Testis (tissue), 2 donors: ENCODE results near the gene LDLRAD4.

Experiments
- POLR2A ChIP-seq: fragments of 450-650 bp; IDR thresholded peaks from one replicate; pipeline ENCODE4 v1.6.1; 2017; ENCODE audit warnings: antibody characterized with exemption, mild to moderate bottlenecking, moderate library complexity
- TF ChIP-seq, protein P1 (sequence below), 3 experiments: fragments of 450-650 bp in 2 of 3; fragments of 200-600 bp in 1 of 3; sonication (generic) in 1 of 3; IDR thresholded peaks; one replicate each; pipeline ENCODE4 v1.5.1; 2016 to 2019; ENCODE audit warnings: antibody characterized with exemption in 3 of 3, mild to moderate bottlenecking in 2 of 3, moderate library complexity in 1 of 3

DNA sequence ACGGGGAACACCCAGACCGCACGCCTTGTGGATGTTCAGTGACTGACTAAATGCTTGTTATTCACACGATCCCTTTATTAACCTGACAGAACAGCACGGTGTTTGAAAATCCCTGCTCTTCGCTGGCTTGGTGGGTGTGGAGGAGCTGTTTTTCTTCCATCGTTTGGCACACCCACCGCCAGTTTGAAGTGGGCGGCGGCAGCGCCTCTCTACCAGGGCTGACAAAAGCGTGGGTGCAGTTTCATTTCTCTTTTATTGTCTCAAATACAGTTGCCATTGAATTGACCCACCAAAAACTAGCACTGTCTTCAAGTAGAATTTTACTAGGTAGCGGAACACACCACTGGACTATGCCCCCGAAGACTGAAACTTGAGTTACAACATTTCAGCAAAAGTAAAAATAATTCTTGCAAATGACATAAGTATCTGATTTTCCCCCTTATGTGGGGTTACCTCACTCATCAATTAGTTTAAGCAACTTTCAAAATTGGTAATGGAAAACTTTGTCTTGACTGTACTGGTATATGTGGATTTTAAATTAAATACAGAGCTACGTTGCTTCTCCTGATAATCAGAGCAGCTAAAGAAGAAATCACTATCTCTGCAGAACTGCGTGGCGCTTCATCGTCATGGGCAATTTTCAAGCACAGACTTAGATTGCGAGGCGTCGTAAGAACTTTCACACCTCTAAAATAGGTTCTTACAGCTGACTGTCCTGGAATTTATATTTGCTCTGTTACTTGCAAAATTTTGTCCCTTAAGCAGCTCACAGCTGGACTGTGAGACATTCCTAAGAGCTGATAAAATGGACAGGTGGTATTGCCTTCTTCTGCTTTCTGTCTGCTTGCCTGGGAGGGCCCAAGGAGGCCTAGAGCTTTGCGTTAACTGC lies 60.9 kb downstream of the LDLRAD4 start:
- no peak for TF ChIP-seq POLR2A
- TF ChIP-seq, protein P1, sequence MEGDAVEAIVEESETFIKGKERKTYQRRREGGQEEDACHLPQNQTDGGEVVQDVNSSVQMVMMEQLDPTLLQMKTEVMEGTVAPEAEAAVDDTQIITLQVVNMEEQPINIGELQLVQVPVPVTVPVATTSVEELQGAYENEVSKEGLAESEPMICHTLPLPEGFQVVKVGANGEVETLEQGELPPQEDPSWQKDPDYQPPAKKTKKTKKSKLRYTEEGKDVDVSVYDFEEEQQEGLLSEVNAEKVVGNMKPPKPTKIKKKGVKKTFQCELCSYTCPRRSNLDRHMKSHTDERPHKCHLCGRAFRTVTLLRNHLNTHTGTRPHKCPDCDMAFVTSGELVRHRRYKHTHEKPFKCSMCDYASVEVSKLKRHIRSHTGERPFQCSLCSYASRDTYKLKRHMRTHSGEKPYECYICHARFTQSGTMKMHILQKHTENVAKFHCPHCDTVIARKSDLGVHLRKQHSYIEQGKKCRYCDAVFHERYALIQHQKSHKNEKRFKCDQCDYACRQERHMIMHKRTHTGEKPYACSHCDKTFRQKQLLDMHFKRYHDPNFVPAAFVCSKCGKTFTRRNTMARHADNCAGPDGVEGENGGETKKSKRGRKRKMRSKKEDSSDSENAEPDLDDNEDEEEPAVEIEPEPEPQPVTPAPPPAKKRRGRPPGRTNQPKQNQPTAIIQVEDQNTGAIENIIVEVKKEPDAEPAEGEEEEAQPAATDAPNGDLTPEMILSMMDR (IDR thresholded peaks at IDR 0.05) = no peak
